BLaER1 (cell line): ENCODE measurements around the gene VWA1.

Experiments used
- H3K27ac ChIP-seq: shearing (Covaris generic); formaldehyde crosslinking; 2 replicates; pipeline ENCODE4 v1.8.1; 2022
- H3K27me3 ChIP-seq: shearing (Covaris generic); formaldehyde crosslinking; 2 replicates; pipeline ENCODE4 v1.8.1; 2022
- H3K36me3 ChIP-seq: shearing (Covaris generic); formaldehyde crosslinking; 2 replicates; pipeline ENCODE4 v1.8.1; 2022
- H3K4me1 ChIP-seq: shearing (Covaris generic); formaldehyde crosslinking; 2 replicates; pipeline ENCODE4 v1.8.1; 2022
- H3K4me2 ChIP-seq: shearing (Covaris generic); formaldehyde crosslinking; 2 replicates; pipeline ENCODE4 v1.8.1; 2022
- H3K4me3 ChIP-seq: shearing (Covaris generic); formaldehyde crosslinking; 2 replicates; pipeline ENCODE4 v1.8.1; 2022
- H3K9ac ChIP-seq: shearing (Covaris generic); formaldehyde crosslinking; 2 replicates; pipeline ENCODE4 v1.8.1; 2022
- H3K9me3 ChIP-seq: shearing (Covaris generic); formaldehyde crosslinking; 2 replicates; pipeline ENCODE4 v1.8.1; 2022
- H4K20me1 ChIP-seq: shearing (Covaris generic); formaldehyde crosslinking; 2 replicates; pipeline ENCODE4 v1.8.1; 2022
- Cebpa-rat ChIP-seq: shearing (Covaris generic); IDR thresholded peaks from 2 replicates; pipeline ENCODE4 v1.8.1; 2022

The VWA1 gene

DNA sequence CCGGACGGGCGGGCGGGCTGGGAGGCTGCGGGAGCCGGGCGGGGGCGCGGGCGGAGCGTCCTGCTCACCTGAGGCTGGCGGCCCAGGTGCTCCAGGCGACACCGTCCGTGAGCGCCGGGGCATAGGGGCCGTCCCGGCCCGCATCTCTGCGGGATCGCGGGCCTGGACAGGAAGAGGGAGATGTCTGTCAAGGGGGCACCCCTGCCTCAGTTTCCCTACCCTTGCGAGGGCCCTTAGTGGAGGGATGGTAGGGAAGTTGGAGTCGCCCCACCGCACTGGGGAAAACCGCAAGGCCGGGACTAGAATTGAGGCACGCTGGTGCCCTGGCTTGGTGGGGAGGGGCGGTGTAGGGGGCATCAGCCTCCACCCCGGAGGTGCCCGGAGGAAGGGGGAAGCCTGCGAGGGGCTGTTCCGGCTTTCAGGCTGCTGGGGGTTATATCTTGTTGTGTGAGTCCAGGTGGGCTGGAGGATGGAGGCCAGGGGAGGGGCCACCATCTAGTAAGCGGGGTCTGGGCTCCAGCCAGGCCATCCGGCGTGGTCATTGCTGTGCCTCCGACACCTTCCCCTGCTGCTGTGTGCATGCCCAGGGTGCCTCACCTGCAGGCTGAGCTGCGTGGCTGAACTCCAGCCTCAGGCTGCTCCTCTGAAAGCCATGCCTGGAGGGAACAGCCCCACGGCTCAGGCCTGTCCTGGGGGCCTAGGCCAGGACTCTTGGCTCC lies 580 bp downstream of the VWA1 start:
- no peak for TF ChIP-seq Cebpa-rat
- peak overlapping the region; percentile 100 for H3K4me2 ChIP-seq
- H3K27me3 ChIP-seq, result no peaks in the 10 kb centered on the region
- H3K4me3 ChIP-seq, result peak overlapping the region; percentile 75
- H4K20me1 ChIP-seq, result peaks cover 49% of the 10 kb centered on the region
- H3K27ac ChIP-seq, result peak overlapping the region; percentile 94; the same call in 1 of the 2 replicates
- H3K4me1 ChIP-seq, result peaks cover 96% of the 10 kb centered on the region
- peaks cover 12% of the 10 kb centered on the region; the same call in 1 of the 2 replicates for H3K36me3 ChIP-seq
- no peaks in the 10 kb centered on the region for H3K9me3 ChIP-seq
- H3K9ac ChIP-seq, result peak overlapping the region; percentile 82

GRCh38 chr1:1436630-1437032 lies 1.1 kb downstream of the VWA1 start:
- peaks cover 96% of the 10 kb centered on the region for H3K4me1 ChIP-seq
- peak overlapping the region; percentile 100 for H3K4me2 ChIP-seq
- peak overlapping the region; percentile 94; the same call in 1 of the 2 replicates for H3K27ac ChIP-seq
- H4K20me1 ChIP-seq, result peaks cover 53% of the 10 kb centered on the region
- no peaks in the 10 kb centered on the region for H3K27me3 ChIP-seq
- H3K9ac ChIP-seq, result peak overlapping the region; percentile 82
- no peak for TF ChIP-seq Cebpa-rat
- peaks cover 12% of the 10 kb centered on the region; the same call in 1 of the 2 replicates for H3K36me3 ChIP-seq
- H3K9me3 ChIP-seq, result no peaks in the 10 kb centered on the region
- peak overlapping the region; percentile 75 for H3K4me3 ChIP-seq

GRCh38 chr1:1437033-1437903 lies 1.8 kb downstream of the VWA1 start:
- Histone ChIP-seq H4K20me1 (peaks cover 53% of the 10 kb centered on the region), H3K4me1 (peaks cover 96% of the 10 kb centered on the region), H3K36me3 (peaks cover 12% of the 10 kb centered on the region; the same call in 1 of the 2 replicates), H3K9ac (peak overlapping the region; percentile 82), H3K27me3 (no peaks in the 10 kb centered on the region), H3K9me3 (no peaks in the 10 kb centered on the region), H3K4me3 (peak overlapping the region; percentile 75), H3K4me2 (peak overlapping the region; percentile 100), H3K27ac (peak overlapping the region; percentile 94; the same call in 1 of the 2 replicates)
- no peak for TF ChIP-seq Cebpa-rat

DNA sequence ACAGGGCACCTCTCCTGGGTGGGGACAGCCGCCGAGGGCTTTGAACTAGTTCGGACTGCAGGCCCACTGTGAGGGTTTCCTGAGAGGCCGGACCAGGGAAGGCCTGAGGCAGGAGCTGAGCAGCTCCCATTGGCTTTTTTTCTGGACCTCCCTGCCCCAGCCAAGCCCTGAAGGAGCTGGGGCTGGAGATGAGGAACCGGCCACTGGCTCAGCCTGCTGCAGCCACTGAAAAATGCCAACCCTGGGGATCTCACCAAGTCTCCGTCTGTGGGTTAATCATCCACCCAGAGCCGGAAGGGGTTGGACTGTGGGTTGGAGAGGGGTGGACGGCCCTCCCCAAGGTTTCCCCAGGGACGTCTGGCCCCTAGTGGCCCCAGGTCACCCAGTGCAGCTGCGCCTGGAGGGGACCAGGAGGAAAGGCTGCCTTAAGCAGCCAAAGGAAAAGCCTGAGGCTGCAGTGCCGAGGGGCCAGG lies 2.5 kb downstream of the VWA1 start:
- Histone ChIP-seq H3K36me3 (peaks cover 12% of the 10 kb centered on the region; the same call in 1 of the 2 replicates), H3K9me3 (no peaks in the 10 kb centered on the region), H3K27ac (peak overlapping the region; percentile 94; the same call in 1 of the 2 replicates), H3K27me3 (no peaks in the 10 kb centered on the region), H3K9ac (peak overlapping the region; percentile 82), H4K20me1 (peaks cover 53% of the 10 kb centered on the region), H3K4me3 (peak overlapping the region; percentile 75), H3K4me1 (peaks cover 92% of the 10 kb centered on the region), H3K4me2 (peak overlapping the region; percentile 100)
- TF ChIP-seq Cebpa-rat, result no peak

DNA sequence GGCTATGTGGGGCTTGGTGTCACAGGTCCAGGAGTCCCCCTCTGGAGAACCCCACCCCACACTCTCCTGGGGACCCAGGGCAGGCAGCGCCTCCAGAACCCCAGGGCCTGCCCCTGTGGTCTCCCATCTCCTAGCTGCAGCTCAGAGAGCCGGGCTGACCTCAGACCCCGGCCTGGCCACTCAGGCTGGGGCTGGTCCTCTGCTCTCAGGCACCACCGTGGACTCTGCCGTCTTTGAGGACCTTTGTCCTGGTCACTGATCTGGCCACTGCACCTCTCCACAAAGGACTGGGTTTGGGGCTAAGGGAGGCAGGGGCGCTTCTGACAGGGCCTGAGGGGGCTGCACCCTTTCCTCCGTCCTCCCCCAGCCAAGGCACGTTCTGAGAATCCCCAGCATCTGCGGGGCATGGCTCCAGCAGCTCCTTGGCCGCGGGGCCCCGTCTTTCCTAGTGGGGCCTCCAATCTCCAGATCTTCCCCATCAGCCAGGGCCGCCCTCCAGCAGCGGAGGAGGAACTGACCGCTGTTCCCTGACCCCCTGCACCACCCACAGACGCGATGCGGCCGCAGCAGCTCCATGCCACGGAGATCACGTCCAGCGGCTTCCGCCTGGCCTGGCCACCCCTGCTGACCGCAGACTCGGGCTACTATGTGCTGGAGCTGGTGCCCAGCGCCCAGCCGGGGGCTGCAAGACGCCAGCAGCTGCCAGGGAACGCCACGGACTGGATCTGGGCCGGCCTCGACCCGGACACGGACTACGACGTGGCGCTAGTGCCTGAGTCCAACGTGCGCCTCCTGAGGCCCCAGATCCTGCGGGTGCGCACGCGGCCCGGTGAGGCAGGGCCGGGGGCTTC lies 3.3 kb downstream of the VWA1 start:
- Histone ChIP-seq H4K20me1 (peaks cover 53% of the 10 kb centered on the region), H3K27me3 (no peaks in the 10 kb centered on the region), H3K9me3 (no peaks in the 10 kb centered on the region), H3K27ac (peak overlapping the region; percentile 94), H3K9ac (peak overlapping the region; percentile 82), H3K4me2 (peak overlapping the region; percentile 100), H3K36me3 (peaks cover 12% of the 10 kb centered on the region; the same call in 1 of the 2 replicates), H3K4me1 (peaks cover 84% of the 10 kb centered on the region), H3K4me3 (peak overlapping the region; percentile 75)
- no peak for TF ChIP-seq Cebpa-rat

DNA sequence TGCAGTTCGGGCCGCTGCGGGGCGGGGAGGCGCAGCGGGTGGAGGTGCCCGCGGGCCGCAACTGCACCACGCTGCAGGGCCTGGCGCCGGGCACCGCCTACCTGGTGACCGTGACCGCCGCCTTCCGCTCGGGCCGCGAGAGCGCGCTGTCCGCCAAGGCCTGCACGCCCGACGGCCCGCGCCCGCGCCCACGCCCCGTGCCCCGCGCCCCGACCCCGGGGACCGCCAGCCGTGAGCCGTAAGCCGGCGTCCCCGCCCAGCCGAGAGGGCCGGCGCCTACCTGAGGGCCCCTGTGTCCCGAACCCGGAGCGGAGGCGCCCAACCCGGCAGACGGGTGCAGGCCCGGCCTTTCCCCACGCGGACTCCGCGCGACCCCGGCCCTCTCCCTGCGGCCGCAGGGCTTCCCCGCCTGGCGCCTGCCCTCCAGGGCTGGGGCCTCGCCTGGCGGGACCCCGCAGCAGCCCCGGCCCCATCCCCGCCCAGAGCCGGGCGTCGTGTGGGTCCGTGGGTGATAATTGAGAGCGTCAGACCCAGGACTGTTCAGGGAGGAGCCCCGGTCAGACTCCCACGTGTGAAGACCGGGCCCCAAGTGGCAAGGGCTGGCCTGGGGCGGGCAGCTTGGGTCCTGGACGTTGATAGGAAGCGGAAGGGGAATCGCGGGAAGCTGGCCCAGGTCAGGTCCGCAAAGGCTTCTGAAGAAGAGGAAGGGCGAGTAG lies 4.2 kb downstream of the VWA1 start:
- TF ChIP-seq Cebpa-rat, result no peak
- H4K20me1 ChIP-seq, result peaks cover 53% of the 10 kb centered on the region
- H3K9me3 ChIP-seq, result no peaks in the 10 kb centered on the region
- H3K4me3 ChIP-seq, result no peak overlapping the region
- no peaks in the 10 kb centered on the region for H3K27me3 ChIP-seq
- peak overlapping the region; percentile 38; the same call in 1 of the 2 replicates for H3K27ac ChIP-seq
- H3K9ac ChIP-seq, result peak overlapping the region; percentile 24; the same call in 1 of the 2 replicates
- peak overlapping the region; percentile 100 for H3K4me2 ChIP-seq
- H3K36me3 ChIP-seq, result peaks cover 12% of the 10 kb centered on the region; the same call in 1 of the 2 replicates
- peaks cover 74% of the 10 kb centered on the region for H3K4me1 ChIP-seq

DNA sequence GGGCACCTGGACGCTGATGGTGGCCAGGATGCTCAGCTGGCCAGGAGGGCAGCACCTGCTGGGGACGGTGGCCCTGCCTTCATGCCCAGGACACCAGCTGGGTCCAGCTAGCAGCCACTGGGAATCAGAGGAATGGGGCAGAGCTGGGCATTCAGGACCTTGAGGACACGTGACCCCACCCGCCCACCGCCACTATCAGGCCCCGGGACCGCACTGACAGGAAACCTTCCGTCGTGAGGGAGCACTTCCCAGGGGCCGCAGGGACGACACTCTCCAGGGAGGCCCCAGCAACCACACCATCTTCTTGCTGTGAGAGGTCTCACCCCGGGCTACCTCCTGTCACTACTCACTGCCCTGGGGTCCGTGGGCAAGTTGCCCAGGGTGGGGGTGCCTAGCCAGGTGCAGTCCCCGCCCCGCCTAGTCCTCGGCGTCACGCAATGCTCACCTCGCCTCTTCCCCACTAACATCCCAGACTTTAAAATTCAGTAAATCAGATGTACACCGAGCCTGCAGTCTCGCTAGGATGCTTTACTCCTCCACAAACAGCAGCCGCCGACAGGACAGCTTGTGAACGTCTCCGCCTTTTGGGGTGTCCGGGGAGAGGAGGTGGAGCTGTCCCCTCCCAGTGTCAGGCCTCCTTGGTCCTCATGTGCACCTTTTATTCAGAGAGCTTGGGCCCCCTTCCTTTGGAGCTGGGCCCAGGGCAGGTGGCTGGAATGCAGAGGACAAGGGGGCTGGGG lies 4.9 kb downstream of the VWA1 start:
- Histone ChIP-seq H3K4me1 (peaks cover 67% of the 10 kb centered on the region), H3K27ac (peak overlapping the region; percentile 38; the same call in 1 of the 2 replicates), H3K4me3 (no peak overlapping the region), H4K20me1 (peaks cover 53% of the 10 kb centered on the region), H3K36me3 (peaks cover 12% of the 10 kb centered on the region; the same call in 1 of the 2 replicates), H3K9ac (peak overlapping the region; percentile 24; the same call in 1 of the 2 replicates), H3K27me3 (no peaks in the 10 kb centered on the region), H3K4me2 (peak overlapping the region; percentile 100), H3K9me3 (no peaks in the 10 kb centered on the region)
- TF ChIP-seq Cebpa-rat, result no peak
